ENCODE measurements around the gene ANTXR1. TPM values are rescaled to one million over a fixed set of nuclear protein-coding genes. Genes with fewer than 3 reads are reported as not detected.

ANTXR1 gene
- total RNA-seq, 2 donors from 2014 or later, result 48.3 to 54.5 TPM

DNA sequence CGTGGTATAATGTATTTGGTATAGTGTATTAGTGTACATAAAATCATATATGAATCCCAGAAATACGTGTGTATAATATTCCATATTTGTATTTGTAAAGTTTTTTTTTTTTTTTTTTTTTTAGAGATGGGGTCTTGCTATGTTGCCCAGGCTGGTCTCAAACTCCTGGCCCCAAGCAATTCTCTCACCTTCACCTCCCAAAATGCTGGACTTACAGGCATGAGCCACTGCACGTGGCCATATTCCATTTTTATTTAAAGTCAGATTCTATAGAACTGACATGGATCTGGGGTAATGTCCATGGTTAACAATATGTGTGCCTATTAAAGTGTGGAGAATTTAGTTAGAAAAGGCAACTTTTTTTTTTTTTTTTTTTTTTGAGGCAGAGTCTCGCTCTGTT lies 71.5 kb downstream of the ANTXR1 start:
- H3K27me3 Mint-ChIP-seq (ENCODE audit: insufficient read depth), result no peaks in the 10 kb centered on the region
- peaks cover 17% of the 10 kb centered on the region for H3K36me3 ChIP-seq (ENCODE audit: control insufficient read depth, insufficient read depth, low read length)
- H3K36me3 Mint-ChIP-seq (ENCODE audit: low read depth), result peaks cover 20% of the 10 kb centered on the region
- no peaks in the 10 kb centered on the region for H3K4me1 ChIP-seq (ENCODE audit: control insufficient read depth, insufficient read depth, low read length)
- DNase-seq, result no peak
- H3K9me3 ChIP-seq (ENCODE audit: control insufficient read depth, low read length), result no peaks in the 10 kb centered on the region
- H3K4me1 Mint-ChIP-seq, result peaks cover 17% of the 10 kb centered on the region
- no peak overlapping the region for H3K4me3 ChIP-seq (ENCODE audit: low read length)
- no peak overlapping the region for H3K27ac Mint-ChIP-seq
- no peaks in the 10 kb centered on the region for H3K27me3 ChIP-seq (ENCODE audit: control insufficient read depth, insufficient read depth, low read length, poor library complexity, severe bottlenecking)
- no peak overlapping the region for H3K27ac ChIP-seq (ENCODE audit: low read depth, low read length)
- H3K4me3 Mint-ChIP-seq, result no peak overlapping the region
- no peak overlapping the region for H3K9ac ChIP-seq (ENCODE audit: extremely low read depth, low read length, poor library complexity, severe bottlenecking)
- no peaks in the 10 kb centered on the region for H3K9me3 Mint-ChIP-seq
- TF ChIP-seq, protein P1, sequence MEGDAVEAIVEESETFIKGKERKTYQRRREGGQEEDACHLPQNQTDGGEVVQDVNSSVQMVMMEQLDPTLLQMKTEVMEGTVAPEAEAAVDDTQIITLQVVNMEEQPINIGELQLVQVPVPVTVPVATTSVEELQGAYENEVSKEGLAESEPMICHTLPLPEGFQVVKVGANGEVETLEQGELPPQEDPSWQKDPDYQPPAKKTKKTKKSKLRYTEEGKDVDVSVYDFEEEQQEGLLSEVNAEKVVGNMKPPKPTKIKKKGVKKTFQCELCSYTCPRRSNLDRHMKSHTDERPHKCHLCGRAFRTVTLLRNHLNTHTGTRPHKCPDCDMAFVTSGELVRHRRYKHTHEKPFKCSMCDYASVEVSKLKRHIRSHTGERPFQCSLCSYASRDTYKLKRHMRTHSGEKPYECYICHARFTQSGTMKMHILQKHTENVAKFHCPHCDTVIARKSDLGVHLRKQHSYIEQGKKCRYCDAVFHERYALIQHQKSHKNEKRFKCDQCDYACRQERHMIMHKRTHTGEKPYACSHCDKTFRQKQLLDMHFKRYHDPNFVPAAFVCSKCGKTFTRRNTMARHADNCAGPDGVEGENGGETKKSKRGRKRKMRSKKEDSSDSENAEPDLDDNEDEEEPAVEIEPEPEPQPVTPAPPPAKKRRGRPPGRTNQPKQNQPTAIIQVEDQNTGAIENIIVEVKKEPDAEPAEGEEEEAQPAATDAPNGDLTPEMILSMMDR (conservative IDR thresholded peaks at IDR 0.05), result no peak
- WGBS, 2 experiments (ENCODE audit: insufficient coverage in 1 of 2, insufficient read length in 1 of 2), result 100% methylated on average over 2 of the region's 4 CpGs; no CpG with 5 or more reads in 1 of the 2 experiments

DNA sequence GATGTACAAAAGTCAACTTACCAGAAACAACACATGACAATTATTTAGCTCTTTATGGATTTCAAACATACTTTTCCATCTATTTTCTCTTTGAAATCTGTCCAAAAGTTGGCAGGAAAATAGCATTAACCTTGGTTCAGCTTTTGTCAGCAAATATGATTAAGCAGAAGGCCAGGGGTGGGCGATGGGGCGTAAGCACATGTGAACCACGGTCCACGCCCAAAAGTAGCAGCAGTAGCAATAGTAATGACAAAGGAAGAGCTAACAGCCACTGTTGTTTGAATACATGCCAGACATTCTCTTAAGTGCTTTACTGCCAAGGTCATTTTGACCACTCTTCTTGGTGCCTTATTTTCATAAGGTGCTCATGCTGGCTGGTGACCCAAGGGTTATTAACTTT lies 73.5 kb downstream of the ANTXR1 start:
- H3K4me1 Mint-ChIP-seq, result peaks cover 17% of the 10 kb centered on the region
- peaks cover 7% of the 10 kb centered on the region for H3K36me3 ChIP-seq (ENCODE audit: control insufficient read depth, insufficient read depth, low read length)
- 88 to 90% methylated on average over 4 of the region's 4 CpGs for WGBS, 2 experiments (ENCODE audit: insufficient coverage in 1 of 2, insufficient read length in 1 of 2)
- no peaks in the 10 kb centered on the region for H3K9me3 Mint-ChIP-seq
- no peaks in the 10 kb centered on the region for H3K27me3 ChIP-seq (ENCODE audit: control insufficient read depth, insufficient read depth, low read length, poor library complexity, severe bottlenecking)
- no peak overlapping the region for H3K9ac ChIP-seq (ENCODE audit: extremely low read depth, low read length, poor library complexity, severe bottlenecking)
- H3K9me3 ChIP-seq (ENCODE audit: control insufficient read depth, low read length), result no peaks in the 10 kb centered on the region
- no peak overlapping the region for H3K27ac Mint-ChIP-seq
- H3K36me3 Mint-ChIP-seq (ENCODE audit: low read depth), result peaks cover 23% of the 10 kb centered on the region
- no peak for DNase-seq
- TF ChIP-seq, protein P1 (conservative IDR thresholded peaks at IDR 0.05), result no peak
- H3K4me3 Mint-ChIP-seq, result no peak overlapping the region
- no peaks in the 10 kb centered on the region for H3K27me3 Mint-ChIP-seq (ENCODE audit: insufficient read depth)
- H3K27ac ChIP-seq (ENCODE audit: low read depth, low read length), result no peak overlapping the region
- no peak overlapping the region for H3K4me3 ChIP-seq (ENCODE audit: low read length)
- no peaks in the 10 kb centered on the region for H3K4me1 ChIP-seq (ENCODE audit: control insufficient read depth, insufficient read depth, low read length)

DNA sequence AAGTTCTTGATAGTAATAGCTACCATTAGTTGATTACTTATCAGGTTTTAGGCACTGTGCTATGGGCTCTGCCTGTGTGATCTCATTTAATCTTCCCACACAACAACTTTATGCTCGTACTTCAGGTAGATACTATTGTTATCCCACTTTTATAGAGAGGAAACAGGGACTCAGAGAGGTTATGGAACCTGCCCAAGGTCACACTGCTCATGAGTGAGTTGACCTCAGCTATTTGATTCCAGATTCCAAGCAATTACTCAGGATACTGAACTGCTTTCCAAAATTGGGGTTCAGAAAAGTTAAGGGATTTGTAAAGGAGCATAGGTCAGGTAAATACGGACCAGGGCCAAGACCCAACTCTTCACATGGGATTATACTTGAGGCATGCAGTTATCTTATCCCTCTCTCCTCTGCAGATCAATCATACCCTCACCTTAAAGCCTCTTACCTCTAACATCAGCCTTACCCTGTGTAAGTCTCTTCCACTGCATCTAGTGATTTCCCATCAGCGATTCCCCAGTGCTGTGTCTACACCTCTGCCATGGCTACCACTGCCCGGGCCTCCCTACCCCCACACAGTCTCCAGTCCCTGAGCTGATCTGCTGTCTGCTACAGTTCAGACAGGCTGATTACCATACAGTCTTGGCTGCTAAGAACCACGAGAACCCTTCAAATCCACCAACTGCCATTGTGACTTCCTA lies 74.4 kb downstream of the ANTXR1 start:
- WGBS, 2 experiments (ENCODE audit: insufficient coverage in 1 of 2, insufficient read length in 1 of 2), result 90% methylated on average over 2 to 5 of the region's 5 CpGs
- peaks cover 21% of the 10 kb centered on the region for H3K36me3 Mint-ChIP-seq (ENCODE audit: low read depth)
- H3K4me3 ChIP-seq (ENCODE audit: low read length), result no peak overlapping the region
- H3K4me1 ChIP-seq (ENCODE audit: control insufficient read depth, insufficient read depth, low read length), result no peaks in the 10 kb centered on the region
- no peaks in the 10 kb centered on the region for H3K27me3 ChIP-seq (ENCODE audit: control insufficient read depth, insufficient read depth, low read length, poor library complexity, severe bottlenecking)
- H3K27me3 Mint-ChIP-seq (ENCODE audit: insufficient read depth), result no peaks in the 10 kb centered on the region
- H3K36me3 ChIP-seq (ENCODE audit: control insufficient read depth, insufficient read depth, low read length), result no peaks in the 10 kb centered on the region
- no peak overlapping the region for H3K4me3 Mint-ChIP-seq
- H3K9ac ChIP-seq (ENCODE audit: extremely low read depth, low read length, poor library complexity, severe bottlenecking), result no peak overlapping the region
- DNase-seq, result no peak
- no peak overlapping the region for H3K27ac Mint-ChIP-seq
- no peak overlapping the region for H3K27ac ChIP-seq (ENCODE audit: low read depth, low read length)
- H3K9me3 Mint-ChIP-seq, result no peaks in the 10 kb centered on the region
- TF ChIP-seq, protein P1 (conservative IDR thresholded peaks at IDR 0.05), result no peak
- H3K4me1 Mint-ChIP-seq, result peaks cover 13% of the 10 kb centered on the region
- no peaks in the 10 kb centered on the region for H3K9me3 ChIP-seq (ENCODE audit: control insufficient read depth, low read length)
